Suprapubic skin (tissue), 4 donors: ENCODE data around the gene KIRREL1. TPM values are rescaled to one million over a fixed set of nuclear protein-coding genes. Genes with fewer than 3 reads are reported as not detected.

ENCODE experiments used
- DNase-seq, 2 donors: peaks; one replicate each; pipeline ENCODE4 v3.0.0-alpha.2; 2019; ENCODE audit warnings: low spot score in 2 of 2
- H3K27ac ChIP-seq: fragments of 200-600 bp; sonication (generic); one replicate; pipeline ENCODE4 v1.5.1; 2019
- H3K27me3 ChIP-seq: fragments of 200-600 bp; sonication (generic); one replicate; pipeline ENCODE4 v1.5.1; 2019
- H3K36me3 ChIP-seq: fragments of 200-600 bp; sonication (generic); one replicate; pipeline ENCODE4 v1.5.1; 2019
- H3K4me1 ChIP-seq: fragments of 200-600 bp; sonication (generic); one replicate; pipeline ENCODE4 v1.5.1; 2019
- H3K4me3 ChIP-seq: fragments of 200-600 bp; sonication (generic); one replicate; pipeline ENCODE4 v1.5.1; 2019; ENCODE audit warnings: mild to moderate bottlenecking
- H3K9me3 ChIP-seq: fragments of 200-600 bp; sonication (generic); one replicate; pipeline ENCODE4 v1.5.1; 2019
- EP300 ChIP-seq: sonication (generic); formaldehyde crosslinking; IDR thresholded peaks from one replicate; pipeline ENCODE4 v1.6.1; 2017; ENCODE audit warnings: antibody characterized with exemption
- POLR2A ChIP-seq, 2 donors: fragments of 450-650 bp; IDR thresholded peaks; one replicate each; pipeline ENCODE4 v1.6.1; 2017; ENCODE audit warnings: antibody characterized with exemption in 2 of 2, mild to moderate bottlenecking in 2 of 2, moderate library complexity in 2 of 2
- POLR2AphosphoS5 ChIP-seq, 3 donors: sonication (generic); formaldehyde crosslinking; IDR thresholded peaks; one replicate each; pipeline ENCODE4 v1.6.1; 2017; ENCODE audit warnings: antibody characterized with exemption in 3 of 3
- WGBS: methylation state at CpG from one replicate; pipeline ENCODE4 v1.1.5; 2018; 5-methylcytosine and 5-hydroxymethylcytosine counted together
- total RNA-seq, 4 donors: library from RNA; depleted of rRNA; stranded (reverse); fragments of >200 nt; gene quantifications; one replicate each; pipeline ENCODE4 v1.1.0, GENCODE V29; 2016
- TF ChIP-seq, protein P1 (sequence below), 2 donors: fragments of 200-600 bp in 1 of 2; fragments of 450-650 bp in 1 of 2; sonication (generic) in 1 of 2; IDR thresholded peaks; one replicate each; pipeline ENCODE4 v1.5.1; 2016 to 2019; ENCODE audit warnings: antibody characterized with exemption in 2 of 2, mild to moderate bottlenecking in 1 of 2, moderate library complexity in 1 of 2

The KIRREL1 gene
- total RNA-seq, 4 donors from 2014 or later: 12.5 to 18.9 (median 15.5) TPM

DNA sequence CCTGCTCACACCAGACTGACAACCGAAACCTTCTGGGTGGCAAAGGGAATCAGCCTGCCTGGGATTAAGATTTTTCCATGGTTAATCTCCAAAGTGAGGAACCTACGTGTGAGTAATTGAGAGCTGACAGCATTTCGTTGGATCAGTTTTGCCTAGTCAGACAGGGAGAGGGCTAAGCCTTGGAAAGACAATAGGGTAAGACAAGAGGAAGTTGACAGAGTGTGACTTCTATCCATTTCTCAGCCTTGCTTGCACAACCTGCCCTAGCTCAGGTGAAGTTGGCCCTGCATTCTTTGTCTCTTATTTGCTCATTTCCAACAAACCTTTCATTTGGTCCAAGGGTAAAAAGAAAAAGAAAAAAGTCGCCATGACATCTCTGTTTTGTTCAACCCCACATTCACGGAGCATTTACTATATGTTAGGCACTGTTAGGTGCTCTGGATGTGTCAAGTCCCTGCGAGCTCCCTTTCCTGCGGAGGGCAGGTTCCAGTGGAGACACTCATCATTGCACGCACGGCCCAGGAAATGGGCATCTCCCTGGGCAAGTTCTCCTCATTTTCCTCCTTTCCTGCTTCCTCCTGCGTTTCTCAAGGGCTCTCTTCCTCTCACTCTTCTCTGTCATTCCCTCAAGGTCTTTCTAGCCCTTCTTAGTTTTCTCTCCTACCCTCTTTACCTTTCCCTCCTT is 23.3 kb downstream of the KIRREL1 start:
- no peak overlapping the region for H3K4me3 ChIP-seq
- 42% methylated on average over 10 of the region's 10 CpGs for WGBS
- H3K9me3 ChIP-seq: no peaks in the 10 kb centered on the region
- H3K27ac ChIP-seq: peak overlapping the region; percentile 85
- no peaks in the 10 kb centered on the region for H3K27me3 ChIP-seq
- TF ChIP-seq, protein P1, sequence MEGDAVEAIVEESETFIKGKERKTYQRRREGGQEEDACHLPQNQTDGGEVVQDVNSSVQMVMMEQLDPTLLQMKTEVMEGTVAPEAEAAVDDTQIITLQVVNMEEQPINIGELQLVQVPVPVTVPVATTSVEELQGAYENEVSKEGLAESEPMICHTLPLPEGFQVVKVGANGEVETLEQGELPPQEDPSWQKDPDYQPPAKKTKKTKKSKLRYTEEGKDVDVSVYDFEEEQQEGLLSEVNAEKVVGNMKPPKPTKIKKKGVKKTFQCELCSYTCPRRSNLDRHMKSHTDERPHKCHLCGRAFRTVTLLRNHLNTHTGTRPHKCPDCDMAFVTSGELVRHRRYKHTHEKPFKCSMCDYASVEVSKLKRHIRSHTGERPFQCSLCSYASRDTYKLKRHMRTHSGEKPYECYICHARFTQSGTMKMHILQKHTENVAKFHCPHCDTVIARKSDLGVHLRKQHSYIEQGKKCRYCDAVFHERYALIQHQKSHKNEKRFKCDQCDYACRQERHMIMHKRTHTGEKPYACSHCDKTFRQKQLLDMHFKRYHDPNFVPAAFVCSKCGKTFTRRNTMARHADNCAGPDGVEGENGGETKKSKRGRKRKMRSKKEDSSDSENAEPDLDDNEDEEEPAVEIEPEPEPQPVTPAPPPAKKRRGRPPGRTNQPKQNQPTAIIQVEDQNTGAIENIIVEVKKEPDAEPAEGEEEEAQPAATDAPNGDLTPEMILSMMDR (IDR thresholded peaks at IDR 0.05): no peak
- TF ChIP-seq POLR2A (IDR thresholded peaks at IDR 0.05) (no peak), POLR2AphosphoS5 (IDR thresholded peaks at IDR 0.05) (no peak), EP300 (no peak)
- DNase-seq: no peak
- no peaks in the 10 kb centered on the region for H3K36me3 ChIP-seq
- H3K4me1 ChIP-seq: peaks cover 68% of the 10 kb centered on the region

GRCh38 chr1:158017800-158018595 is 24.6 kb downstream of the KIRREL1 start:
- Histone ChIP-seq H3K4me1 (peaks cover 75% of the 10 kb centered on the region), H3K27ac (peak overlapping the region; percentile 85), H3K36me3 (no peaks in the 10 kb centered on the region), H3K9me3 (no peaks in the 10 kb centered on the region), H3K4me3 (no peak overlapping the region), H3K27me3 (no peaks in the 10 kb centered on the region)
- 79% methylated on average over 4 of the region's 4 CpGs for WGBS
- TF ChIP-seq POLR2A (IDR thresholded peaks at IDR 0.05) (no peak), POLR2AphosphoS5 (IDR thresholded peaks at IDR 0.05) (no peak), EP300 (no peak)
- TF ChIP-seq, protein P1 (IDR thresholded peaks at IDR 0.05): no peak
- DNase-seq: no peak

DNA sequence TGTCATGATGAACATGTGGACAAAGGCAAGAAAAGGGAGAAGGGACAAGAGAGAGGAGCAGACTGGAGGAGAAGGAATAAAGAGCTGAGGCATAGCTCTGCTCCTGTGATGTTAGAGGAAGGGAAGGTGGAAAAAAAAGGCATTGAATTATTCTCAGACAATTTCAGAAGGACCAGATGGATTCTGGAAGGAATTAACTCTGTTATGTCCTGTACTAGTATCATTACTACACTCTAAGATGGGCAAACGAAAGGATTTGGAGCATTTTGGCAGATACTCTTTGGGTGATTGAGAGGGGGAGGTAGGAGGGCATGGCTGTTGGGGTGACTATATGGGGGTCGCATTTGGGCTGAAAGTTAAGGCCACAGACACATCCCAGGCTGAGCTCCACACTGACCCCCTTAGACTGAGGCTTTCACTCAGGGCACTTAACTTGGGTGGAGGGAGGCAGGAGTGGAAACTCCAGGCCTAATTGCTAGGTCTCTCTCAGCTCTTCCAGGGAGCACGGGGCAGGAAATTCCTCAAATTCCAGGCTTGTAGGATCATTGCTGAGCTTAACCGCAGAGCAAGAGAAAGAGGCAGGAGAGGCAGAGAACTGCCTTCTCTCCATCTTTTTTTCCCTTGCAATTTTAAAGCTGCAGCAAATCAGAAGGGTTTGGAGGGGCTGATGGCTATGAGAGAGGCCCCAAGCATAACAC is 25.9 kb downstream of the KIRREL1 start:
- Histone ChIP-seq H3K27me3 (no peaks in the 10 kb centered on the region), H3K4me1 (peaks cover 76% of the 10 kb centered on the region), H3K27ac (peak overlapping the region; percentile 85), H3K4me3 (no peak overlapping the region), H3K36me3 (no peaks in the 10 kb centered on the region), H3K9me3 (no peaks in the 10 kb centered on the region)
- no peak for DNase-seq
- 23% methylated on average over 4 of the region's 4 CpGs for WGBS
- TF ChIP-seq, protein P1 (IDR thresholded peaks at IDR 0.05): no peak
- no peak for TF ChIP-seq POLR2A (IDR thresholded peaks at IDR 0.05)
- no peak for TF ChIP-seq EP300
- no peak for TF ChIP-seq POLR2AphosphoS5 (IDR thresholded peaks at IDR 0.05)

DNA sequence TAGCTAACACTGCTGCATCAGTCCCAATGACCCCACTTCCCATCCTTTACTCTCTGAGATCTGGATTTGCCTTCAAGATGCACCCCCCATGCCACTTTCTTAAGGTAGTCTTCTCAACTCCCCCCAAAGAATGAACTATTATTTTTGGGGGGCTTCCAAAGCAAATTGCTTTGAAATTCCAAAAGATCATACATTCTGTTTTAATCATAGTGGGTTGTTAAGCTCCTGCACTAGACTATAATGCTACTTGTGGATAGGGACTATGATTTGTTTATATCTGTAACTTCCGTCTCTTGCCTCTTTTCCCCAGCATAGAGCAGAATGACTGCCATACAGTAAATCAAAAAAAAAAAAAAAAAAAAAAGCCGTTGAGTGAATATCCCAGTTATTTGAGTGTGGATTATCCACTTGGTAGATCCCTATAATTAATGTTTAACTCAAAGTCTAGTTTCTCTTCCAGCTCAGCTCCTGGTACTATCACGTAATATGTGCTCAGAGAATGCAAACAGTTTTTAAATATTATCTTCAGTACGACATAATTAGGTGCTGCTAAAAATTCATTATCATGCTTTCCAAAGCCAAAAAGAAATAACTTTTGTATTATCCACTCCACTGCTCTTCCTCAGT is 26.9 kb downstream of the KIRREL1 start:
- H3K27me3 ChIP-seq: no peaks in the 10 kb centered on the region
- H3K4me1 ChIP-seq: peaks cover 81% of the 10 kb centered on the region
- H3K9me3 ChIP-seq: no peaks in the 10 kb centered on the region
- TF ChIP-seq, protein P1 (IDR thresholded peaks at IDR 0.05): no peak
- TF ChIP-seq POLR2A (IDR thresholded peaks at IDR 0.05) (no peak), POLR2AphosphoS5 (IDR thresholded peaks at IDR 0.05) (no peak), EP300 (no peak)
- WGBS: 59% methylated on average over 4 of the region's 4 CpGs
- H3K4me3 ChIP-seq: no peak overlapping the region
- no peaks in the 10 kb centered on the region for H3K36me3 ChIP-seq
- DNase-seq: no peak
- H3K27ac ChIP-seq: peak overlapping the region; percentile 85
